ENCODE results near the gene ABO.

The ABO gene

DNA sequence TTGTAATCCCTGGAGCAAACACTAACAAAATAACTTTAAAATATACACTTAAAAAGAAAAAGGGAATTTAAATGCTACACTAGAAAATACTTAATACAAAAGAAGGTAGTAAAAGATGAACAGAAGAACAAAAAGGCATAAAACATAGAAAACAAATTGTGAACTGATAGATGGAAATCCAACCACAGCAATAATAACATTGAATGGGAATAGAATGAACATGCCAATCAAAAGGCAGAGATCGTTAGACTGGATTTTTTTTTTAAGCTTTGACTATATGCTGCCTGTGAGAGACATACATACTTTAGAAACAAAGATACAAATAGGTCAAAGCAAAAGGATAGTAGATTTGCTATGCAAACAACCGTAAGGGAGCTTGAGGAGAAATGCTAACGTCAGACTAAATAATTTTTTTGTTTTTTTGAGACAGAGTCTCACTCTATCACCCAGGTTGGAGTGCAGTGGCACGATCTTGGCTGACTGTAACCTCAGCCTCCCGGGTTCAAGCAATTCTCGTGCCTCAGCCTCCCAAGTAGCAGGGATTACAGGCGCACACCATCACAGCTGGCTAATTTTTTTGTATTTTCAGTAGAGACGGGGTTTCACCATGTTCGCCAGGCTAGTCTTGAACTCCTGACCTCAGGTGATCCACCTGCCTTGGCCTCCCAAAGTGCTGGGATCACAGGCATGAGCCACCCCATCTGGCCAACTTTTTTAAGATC is 6.5 kb downstream of the ABO start:
- intact Hi-C loops (cut with DNase I; ENCODE audit: low total_unique reads) = no loop called here
- no peak for DNase-seq
- Histone ChIP-seq H3K27ac (no peak overlapping the region), H3K36me3 (no peaks in the 10 kb centered on the region), H3K27me3 (peaks cover 0 to 9% of the 10 kb centered on the region in 2 donors), H3K4me3 (no peak overlapping the region), H3K9me3 (no peaks in the 10 kb centered on the region), H3K4me1 (no peaks in the 10 kb centered on the region)
- no peak for TF ChIP-seq CTCF (IDR thresholded peaks at IDR 0.05)

DNA sequence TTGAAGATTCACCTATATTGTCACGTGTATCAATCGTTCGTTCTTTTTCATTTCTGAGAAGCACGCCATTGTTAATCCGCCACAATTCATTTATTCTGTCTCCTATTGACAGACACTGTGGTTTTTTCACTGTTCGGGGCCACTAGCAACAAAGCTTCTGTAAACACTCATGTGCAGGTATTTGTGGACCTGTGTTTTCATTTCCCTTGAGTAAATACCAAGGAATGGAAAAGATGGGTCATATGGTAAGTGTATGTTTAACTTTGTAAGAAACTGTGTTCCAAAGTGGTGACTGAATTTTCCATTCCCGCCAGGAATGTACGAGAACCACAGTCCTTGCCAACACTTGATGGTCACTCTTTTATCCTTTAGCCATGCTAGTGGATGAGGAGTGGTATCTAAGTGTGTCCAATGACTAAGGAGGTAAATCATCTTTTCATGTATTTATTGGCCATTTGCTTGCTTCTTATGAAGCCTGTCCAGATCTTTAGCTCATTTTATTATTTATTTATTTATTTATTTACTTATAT is 10.7 kb downstream of the ABO start:
- Histone ChIP-seq H3K4me3 (no peak overlapping the region), H3K27ac (no peak overlapping the region), H3K4me1 (no peaks in the 10 kb centered on the region), H3K9me3 (no peaks in the 10 kb centered on the region), H3K36me3 (no peaks in the 10 kb centered on the region), H3K27me3 (peaks cover 0 to 11% of the 10 kb centered on the region in 2 donors)
- TF ChIP-seq CTCF (IDR thresholded peaks at IDR 0.05) = no peak
- intact Hi-C loops (cut with DNase I; ENCODE audit: low total_unique reads) = no loop called here
- no peak for DNase-seq

DNA sequence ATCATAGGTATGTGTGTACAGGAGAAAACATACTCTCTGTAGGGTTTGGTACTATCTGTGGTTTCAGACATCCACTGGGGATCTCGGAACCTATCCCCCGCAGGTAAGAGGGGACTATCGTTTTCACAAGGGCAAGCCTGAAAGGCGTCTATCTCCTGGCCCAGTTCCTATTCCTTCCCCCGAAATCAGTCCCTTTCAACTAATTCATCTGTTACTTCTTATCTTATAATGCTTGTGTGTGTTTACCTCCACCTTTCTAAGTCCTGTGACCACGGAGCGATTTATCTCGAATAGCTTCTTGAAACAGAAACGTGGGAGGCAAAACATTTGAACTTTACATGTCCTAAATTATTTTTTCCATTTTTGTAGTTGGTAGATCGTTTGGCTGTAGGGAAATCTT is 11.4 kb downstream of the ABO start:
- no peak for TF ChIP-seq CTCF (IDR thresholded peaks at IDR 0.05)
- Histone ChIP-seq H3K27me3 (peaks cover 0 to 11% of the 10 kb centered on the region in 2 donors), H3K36me3 (no peaks in the 10 kb centered on the region), H3K9me3 (no peaks in the 10 kb centered on the region), H3K4me1 (no peaks in the 10 kb centered on the region), H3K4me3 (no peak overlapping the region), H3K27ac (no peak overlapping the region)
- intact Hi-C loops (cut with DNase I; ENCODE audit: low total_unique reads) = no loop called here
- DNase-seq = no peak

- DNase-seq = peak in 1 of 2 donors; percentile 51
- intact Hi-C loops (cut with DNase I; ENCODE audit: low total_unique reads) = no loop called here
- Histone ChIP-seq H3K9me3 (no peaks in the 10 kb centered on the region), H3K27ac (no peak overlapping the region), H3K36me3 (no peaks in the 10 kb centered on the region), H3K27me3 (peaks cover 0 to 11% of the 10 kb centered on the region in 2 donors), H3K4me3 (no peak overlapping the region), H3K4me1 (no peaks in the 10 kb centered on the region)
- no peak for TF ChIP-seq CTCF (IDR thresholded peaks at IDR 0.05)
Observed at GRCh38 chr9:133262226-133262625, 12.8 kb downstream of the ABO start.

- DNase-seq = peak in 1 of 2 donors; percentile 38
- intact Hi-C loops (cut with DNase I; ENCODE audit: low total_unique reads) = no loop called here
- no peaks in the 10 kb centered on the region for H3K36me3 ChIP-seq
- no peaks in the 10 kb centered on the region for H3K4me1 ChIP-seq
- H3K9me3 ChIP-seq = no peaks in the 10 kb centered on the region
- H3K27me3 ChIP-seq = peaks cover 0 to 12% of the 10 kb centered on the region in 2 donors
- TF ChIP-seq CTCF (IDR thresholded peaks at IDR 0.05) = no peak
- H3K27ac ChIP-seq = no peak overlapping the region
- H3K4me3 ChIP-seq = no peak overlapping the region
Observed at GRCh38 chr9:133261753-133262120, 13.3 kb downstream of the ABO start.
